HCT116 (cell line): ENCODE results near the gene SPRR5. TPM values are rescaled to one million over a fixed set of nuclear protein-coding genes. Genes with fewer than 3 reads are reported as not detected.

ENCODE experiments used
- ATAC-seq: fragments of 200-7000 bp; cut with Tn5 transposase; 2 replicates; pipeline ENCODE4 v1.9.1; 2020; ENCODE audit warnings: mild to moderate bottlenecking, moderate library complexity
- BruUV-seq: library from RNA; stranded (reverse); fragments of 400-500 nt; replicated peaks from 2 replicates; lab custom pipeline; 2021; lab: Mats Ljungman, UMichigan
- CTCF ChIA-PET: fragments of 300-600 bp; sonication (Branson Sonifier 250); formaldehyde crosslinking; loops from one replicate; lab custom pipeline; 2021; ENCODE audit warnings: antibody characterized with exemption; lab: Charles Lee
- POLR2A ChIA-PET: fragments of 300-600, 350-600 bp; sonication (Branson Sonifier 250); formaldehyde crosslinking; loops from one replicate; lab custom pipeline; 2021; ENCODE audit warnings: antibody characterized with exemption; lab: Charles Lee
- RAD21 ChIA-PET, 2 experiments: fragments of 300-600 bp; sonication (Branson Sonifier 250); formaldehyde crosslinking; loops; one replicate each; lab custom pipeline; 2023; ENCODE audit warnings: low total read pairs in 2 of 2; ENCODE audit not compliant: uncharacterized antibody in 2 of 2, unreplicated experiment in 2 of 2, low non-redundant PET in 1 of 2; lab: Charles Lee
- DNase-seq: peaks from one replicate; pipeline ENCODE4 v3.0.0-alpha.2; 2010; ENCODE audit warnings: low read depth, low spot score
- H2AFZ ChIP-seq: fragments of 200-600 bp; shearing (Covaris generic), sonication (generic); 2 replicates; pipeline ENCODE4 v1.6.1; 2017; ENCODE audit warnings: low read depth, mixed run types, mixed read lengths, antibody characterized with exemption, low read length; ENCODE audit not compliant: poor library complexity, severe bottlenecking
- H3K27ac ChIP-seq: 2 replicates; pipeline ENCODE4 v1.5.1; 2012; ENCODE audit warnings: low read depth, low read length
- H3K27me3 ChIP-seq: fragments of 200-600 bp; sonication (generic); 2 replicates; pipeline ENCODE4 v1.6.1; 2016; ENCODE audit warnings: mixed run types, low read length, mixed read lengths; ENCODE audit not compliant: insufficient read depth
- H3K36me3 ChIP-seq, 2 experiments: fragments of 200-500 bp in 1 of 2; fragments of 200-600 bp in 1 of 2; sonication (Bioruptor generic) in 1 of 2; sonication (generic) in 1 of 2; 2 replicates each; pipeline versions ENCODE4 v1.5.1 to v1.6.1; 2014 to 2016; ENCODE audit warnings: low read length in 2 of 2, inconsistent platforms in 1 of 2, mixed read lengths in 1 of 2, mixed run types in 1 of 2; ENCODE audit not compliant: insufficient read depth in 2 of 2, control insufficient read depth in 1 of 2
- H3K4me1 ChIP-seq, 2 experiments: fragments of 200-600 bp in 1 of 2; sonication (generic) in 1 of 2; 2 replicates each; pipeline versions ENCODE4 v1.5.1 to v1.6.1; 2012 to 2017; ENCODE audit warnings: low read length in 2 of 2, inconsistent platforms in 1 of 2, mild to moderate bottlenecking in 1 of 2, mixed read lengths in 1 of 2, mixed run types in 1 of 2, moderate library complexity in 1 of 2; ENCODE audit not compliant: insufficient read depth in 2 of 2, control insufficient read depth in 1 of 2
- H3K4me2 ChIP-seq: fragments of 200-600 bp; sonication (generic); 2 replicates; pipeline ENCODE4 v1.6.1; 2017; ENCODE audit warnings: mixed run types, low read length, mixed read lengths
- H3K4me3 ChIP-seq, 2 experiments: fragments of 200-600 bp in 1 of 2; sonication (generic) in 1 of 2; replicated peaks in 1 of 2; 2 replicates each; pipeline ENCODE4 v1.5.1; 2011 to 2016; ENCODE audit warnings: low read length in 2 of 2, control low read depth in 1 of 2, low read depth in 1 of 2, mild to moderate bottlenecking in 1 of 2, mixed read lengths in 1 of 2, mixed run types in 1 of 2
- H3K79me2 ChIP-seq: fragments of 200-600 bp; sonication (generic); 2 replicates; pipeline ENCODE4 v1.6.1; 2017; ENCODE audit warnings: mild to moderate bottlenecking, mixed run types, low read length, moderate library complexity, mixed read lengths; ENCODE audit not compliant: insufficient read depth
- H3K9ac ChIP-seq: fragments of 200-600 bp; sonication (generic); 2 replicates; pipeline ENCODE4 v1.6.1; 2016; ENCODE audit warnings: low read length, mixed read lengths
- H3K9me2 ChIP-seq: fragments of 200-600 bp; sonication (generic), shearing (Covaris generic); 2 replicates; pipeline ENCODE4 v1.6.1; 2017; ENCODE audit warnings: mixed run types, mild to moderate bottlenecking, moderate library complexity; ENCODE audit not compliant: insufficient read depth
- H3K9me3 ChIP-seq, 2 experiments: fragments of 200-500 bp in 1 of 2; fragments of 200-600 bp in 1 of 2; sonication (Bioruptor generic) in 1 of 2; sonication (generic) in 1 of 2; 2 replicates each; pipeline ENCODE4 v1.6.1; 2014 to 2017; ENCODE audit warnings: low read length in 2 of 2, mixed read lengths in 2 of 2, inconsistent platforms in 1 of 2, low read depth in 1 of 2, mild to moderate bottlenecking in 1 of 2, mixed run types in 1 of 2, moderate library complexity in 1 of 2; ENCODE audit not compliant: control insufficient read depth in 1 of 2, insufficient read depth in 1 of 2
- H4K20me1 ChIP-seq: fragments of 200-600 bp; sonication (generic), shearing (Covaris generic); 2 replicates; pipeline ENCODE4 v1.6.1; 2017; ENCODE audit warnings: mixed run types, mild to moderate bottlenecking, moderate library complexity; ENCODE audit not compliant: insufficient read depth
- CEBPB ChIP-seq: IDR thresholded peaks from 2 replicates; pipeline ENCODE4 v1.6.1; 2012; ENCODE audit warnings: low read depth
- EGR1 ChIP-seq: IDR thresholded peaks from 2 replicates; pipeline ENCODE4 v1.6.1; 2012; ENCODE audit warnings: low read depth
- EZH2 ChIP-seq: fragments of 200-600 bp; sonication (generic); IDR thresholded peaks from 2 replicates; pipeline ENCODE4 v1.6.1; 2017; ENCODE audit warnings: antibody characterized with exemption, mixed run types
- POLR2A ChIP-seq: IDR thresholded peaks from 2 replicates; pipeline ENCODE4 v1.7.0; 2011; ENCODE audit warnings: borderline replicate concordance; ENCODE audit not compliant: insufficient read depth, insufficient read length; ENCODE audit errors: extremely low read depth
- POLR2AphosphoS5 ChIP-seq: IDR thresholded peaks from 2 replicates; pipeline ENCODE4 v1.6.1; 2011; ENCODE audit warnings: mild to moderate bottlenecking, low read depth, low read length, moderate library complexity
- RAD21 ChIP-seq: IDR thresholded peaks from 2 replicates; pipeline ENCODE4 v1.6.1; 2012; ENCODE audit warnings: low read depth, mild to moderate bottlenecking
- SP1 ChIP-seq: IDR thresholded peaks from 2 replicates; pipeline ENCODE4 v1.6.1; 2012; ENCODE audit warnings: low read depth
- YY1 ChIP-seq: IDR thresholded peaks from 2 replicates; pipeline ENCODE4 v1.6.1; 2011; ENCODE audit warnings: low read length, low read depth, moderate library complexity, mild to moderate bottlenecking; ENCODE audit not compliant: insufficient replicate concordance; ENCODE audit errors: extremely low read depth
- ZFX ChIP-seq: fragments of 450-650 bp; IDR thresholded peaks from 2 replicates; pipeline ENCODE4 v1.6.1; 2017
- intact Hi-C: fragments of 100-400 bp; cut with micrococcal nuclease; formaldehyde crosslinking; loops from 2 replicates; pipeline ENCODE4 v1.10.0; 2022
- total RNA-seq: library from RNA; stranded (reverse); gene quantifications from one replicate; pipeline ENCODE4 v1.2.1, GENCODE V29; 2021; ENCODE audit not compliant: unreplicated experiment
- TF ChIP-seq, protein P1 (sequence below): IDR thresholded peaks from 2 replicates; pipeline ENCODE4 v1.6.1; 2011; ENCODE audit warnings: mild to moderate bottlenecking, low read length, moderate library complexity; ENCODE audit not compliant: insufficient replicate concordance; ENCODE audit errors: extremely low read depth
- TF ChIP-seq, protein P2 (sequence below): IDR thresholded peaks from 2 replicates; pipeline ENCODE4 v1.6.1; 2012
- TF ChIP-seq, protein P3 (sequence below): IDR thresholded peaks from 2 replicates; pipeline ENCODE4 v1.6.1; 2012; ENCODE audit warnings: low read depth

The SPRR5 gene
- total RNA-seq, 1 experiment from 2014 or later, result not detected

DNA sequence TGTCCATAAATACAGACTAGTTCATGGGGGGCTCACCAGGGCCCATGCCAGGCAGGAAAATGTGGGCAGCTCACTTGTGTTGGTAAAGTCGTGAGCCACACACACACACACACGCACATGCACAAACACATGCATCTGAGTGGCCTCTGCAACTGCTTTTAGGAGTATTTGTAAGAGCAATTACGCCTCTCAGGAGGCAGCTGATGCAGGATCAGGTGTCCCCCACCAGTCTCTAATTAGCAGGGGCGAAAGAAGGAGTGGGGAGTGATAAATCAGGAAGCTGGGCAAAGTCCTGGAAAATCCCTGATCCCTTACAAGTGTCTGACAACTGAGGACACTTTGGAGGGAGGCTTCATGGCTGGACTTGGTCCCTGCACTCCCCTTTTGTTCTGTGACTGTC, 44.4 kb upstream of the SPRR5 start:
- Histone ChIP-seq H3K9me2 (no peaks in the 10 kb centered on the region), H3K9ac (no peak overlapping the region), H3K4me2 (no peak overlapping the region), H3K9me3 (no peaks in the 10 kb centered on the region), H3K4me1 (peaks cover 0 to 20% of the 10 kb centered on the region in 2 experiments; a peak in 1 of 4 replicates), H3K79me2 (no peaks in the 10 kb centered on the region), H3K27me3 (peaks cover 64% of the 10 kb centered on the region), H3K27ac (no peak overlapping the region), H2AFZ (no peak overlapping the region), H4K20me1 (no peaks in the 10 kb centered on the region), H3K4me3 (no peak overlapping the region), H3K36me3 (no peaks in the 10 kb centered on the region)
- RAD21 ChIA-PET, result no interaction called here
- DNase-seq (no peak), ATAC-seq (no peak)
- TF ChIP-seq, protein P1, sequence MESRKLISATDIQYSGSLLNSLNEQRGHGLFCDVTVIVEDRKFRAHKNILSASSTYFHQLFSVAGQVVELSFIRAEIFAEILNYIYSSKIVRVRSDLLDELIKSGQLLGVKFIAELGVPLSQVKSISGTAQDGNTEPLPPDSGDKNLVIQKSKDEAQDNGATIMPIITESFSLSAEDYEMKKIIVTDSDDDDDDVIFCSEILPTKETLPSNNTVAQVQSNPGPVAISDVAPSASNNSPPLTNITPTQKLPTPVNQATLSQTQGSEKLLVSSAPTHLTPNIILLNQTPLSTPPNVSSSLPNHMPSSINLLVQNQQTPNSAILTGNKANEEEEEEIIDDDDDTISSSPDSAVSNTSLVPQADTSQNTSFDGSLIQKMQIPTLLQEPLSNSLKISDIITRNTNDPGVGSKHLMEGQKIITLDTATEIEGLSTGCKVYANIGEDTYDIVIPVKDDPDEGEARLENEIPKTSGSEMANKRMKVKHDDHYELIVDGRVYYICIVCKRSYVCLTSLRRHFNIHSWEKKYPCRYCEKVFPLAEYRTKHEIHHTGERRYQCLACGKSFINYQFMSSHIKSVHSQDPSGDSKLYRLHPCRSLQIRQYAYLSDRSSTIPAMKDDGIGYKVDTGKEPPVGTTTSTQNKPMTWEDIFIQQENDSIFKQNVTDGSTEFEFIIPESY, result no peak
- TF ChIP-seq EGR1 (no peak), CEBPB (no peak), POLR2A (no peak), YY1 (no peak), RAD21 (no peak), SP1 (no peak), EZH2 (no peak), ZFX (no peak), POLR2AphosphoS5 (no peak)
- TF ChIP-seq, protein P2, sequence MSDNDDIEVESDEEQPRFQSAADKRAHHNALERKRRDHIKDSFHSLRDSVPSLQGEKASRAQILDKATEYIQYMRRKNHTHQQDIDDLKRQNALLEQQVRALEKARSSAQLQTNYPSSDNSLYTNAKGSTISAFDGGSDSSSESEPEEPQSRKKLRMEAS, result no peak
- TF ChIP-seq, protein P3, sequence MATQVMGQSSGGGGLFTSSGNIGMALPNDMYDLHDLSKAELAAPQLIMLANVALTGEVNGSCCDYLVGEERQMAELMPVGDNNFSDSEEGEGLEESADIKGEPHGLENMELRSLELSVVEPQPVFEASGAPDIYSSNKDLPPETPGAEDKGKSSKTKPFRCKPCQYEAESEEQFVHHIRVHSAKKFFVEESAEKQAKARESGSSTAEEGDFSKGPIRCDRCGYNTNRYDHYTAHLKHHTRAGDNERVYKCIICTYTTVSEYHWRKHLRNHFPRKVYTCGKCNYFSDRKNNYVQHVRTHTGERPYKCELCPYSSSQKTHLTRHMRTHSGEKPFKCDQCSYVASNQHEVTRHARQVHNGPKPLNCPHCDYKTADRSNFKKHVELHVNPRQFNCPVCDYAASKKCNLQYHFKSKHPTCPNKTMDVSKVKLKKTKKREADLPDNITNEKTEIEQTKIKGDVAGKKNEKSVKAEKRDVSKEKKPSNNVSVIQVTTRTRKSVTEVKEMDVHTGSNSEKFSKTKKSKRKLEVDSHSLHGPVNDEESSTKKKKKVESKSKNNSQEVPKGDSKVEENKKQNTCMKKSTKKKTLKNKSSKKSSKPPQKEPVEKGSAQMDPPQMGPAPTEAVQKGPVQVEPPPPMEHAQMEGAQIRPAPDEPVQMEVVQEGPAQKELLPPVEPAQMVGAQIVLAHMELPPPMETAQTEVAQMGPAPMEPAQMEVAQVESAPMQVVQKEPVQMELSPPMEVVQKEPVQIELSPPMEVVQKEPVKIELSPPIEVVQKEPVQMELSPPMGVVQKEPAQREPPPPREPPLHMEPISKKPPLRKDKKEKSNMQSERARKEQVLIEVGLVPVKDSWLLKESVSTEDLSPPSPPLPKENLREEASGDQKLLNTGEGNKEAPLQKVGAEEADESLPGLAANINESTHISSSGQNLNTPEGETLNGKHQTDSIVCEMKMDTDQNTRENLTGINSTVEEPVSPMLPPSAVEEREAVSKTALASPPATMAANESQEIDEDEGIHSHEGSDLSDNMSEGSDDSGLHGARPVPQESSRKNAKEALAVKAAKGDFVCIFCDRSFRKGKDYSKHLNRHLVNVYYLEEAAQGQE, result no peak
- BruUV-seq, result no TSS peak
- POLR2A ChIA-PET, result no interaction called here
- CTCF ChIA-PET, result no interaction called here
- intact Hi-C loops, result no loop called here
